B cell (primary cell): ENCODE results near the gene TTC39C. TPM values are rescaled to one million over a fixed set of nuclear protein-coding genes. Genes with fewer than 3 reads are reported as not detected.
"Not testable (repeated sequence)": the region's sequence is repeated elsewhere in the genome, so short reads cannot be mapped to it uniquely, and the experiment has no call there.

Source experiments
- ATAC-seq: fragments of 200-7000 bp; cut with Tn5 transposase; one replicate; pipeline ENCODE4 v1.10.0; 2021; ENCODE audit warnings: low read depth, mild to moderate bottlenecking, moderate number of reproducible peaks, moderate library complexity
- CTCF ChIA-PET: fragments of 350-600 bp; sonication (Branson Sonifier 250); formaldehyde crosslinking; loops from one replicate; lab custom pipeline; 2021; ENCODE audit warnings: antibody characterized with exemption, inconsistent platforms; lab: Charles Lee
- POLR2A ChIA-PET: fragments of 350-600 bp; sonication (Branson Sonifier 250); formaldehyde crosslinking; loops from one replicate; lab custom pipeline; 2021; ENCODE audit warnings: antibody characterized with exemption; lab: Charles Lee
- DNase-seq: peaks from one replicate; pipeline ENCODE4 v3.0.0; 2013
- H2AFZ ChIP-seq: 2 replicates; pipeline ENCODE4 v1.6.1; 2012; ENCODE audit warnings: mild to moderate bottlenecking, low read depth, low read length; ENCODE audit not compliant: insufficient read depth, poor library complexity, severe bottlenecking
- H3K27ac ChIP-seq, 2 donors: 1 replicate in 1 of 2; 2 replicates in 1 of 2; pipeline ENCODE4 v1.5.1; 2012 to 2013; ENCODE audit warnings: low read length in 2 of 2, mild to moderate bottlenecking in 2 of 2, moderate library complexity in 1 of 2
- H3K27me3 ChIP-seq, 4 experiments: fragments of 200-600 bp in 1 of 4; sonication (generic) in 1 of 4; replicated peaks in 1 of 4; 1 replicate in 2 of 4; 2 replicates in 2 of 4; pipeline versions ENCODE4 v1.6.1 to v1.7.0; 2013 to 2016; ENCODE audit warnings: low read length in 3 of 4, mild to moderate bottlenecking in 2 of 4, mixed read lengths in 1 of 4, moderate library complexity in 1 of 4; ENCODE audit not compliant: insufficient read depth in 4 of 4, control insufficient read depth in 3 of 4; ENCODE audit errors: control extremely low read depth in 1 of 4
- H3K36me3 ChIP-seq, 2 experiments: replicated peaks in 1 of 2; 1 replicate in 1 of 2; 2 replicates in 1 of 2; pipeline versions ENCODE4 v1.6.1 to v1.7.1; 2013; ENCODE audit warnings: low read length in 1 of 2; ENCODE audit not compliant: insufficient read depth in 2 of 2, control insufficient read depth in 1 of 2; ENCODE audit errors: control extremely low read depth in 1 of 2, extremely low read depth in 1 of 2
- H3K4me1 ChIP-seq, 2 donors: fragments of 200-600 bp in 1 of 2; sonication (generic) in 1 of 2; 1 replicate in 1 of 2; 2 replicates in 1 of 2; pipeline versions ENCODE4 v1.5.1 to v1.6.1; 2013 to 2017; ENCODE audit warnings: low read length in 2 of 2; ENCODE audit not compliant: control insufficient read depth in 2 of 2, insufficient read depth in 2 of 2
- H3K4me2 ChIP-seq: replicated peaks from 2 replicates; pipeline ENCODE3; 2012; ENCODE audit warnings: mild to moderate bottlenecking, low read depth, low read length; ENCODE audit not compliant: poor library complexity, severe bottlenecking
- H3K4me3 ChIP-seq, 5 experiments: fragments of 200-600 bp in 1 of 5; sonication (generic) in 1 of 5; 1 replicate in 3 of 5; 2 replicates in 2 of 5; pipeline versions ENCODE4 v1.5.1 to v1.7.0; 2011 to 2016; ENCODE audit warnings: low read length in 4 of 5, mild to moderate bottlenecking in 4 of 5, low read depth in 2 of 5, control low read depth in 1 of 5, moderate library complexity in 1 of 5; ENCODE audit not compliant: insufficient read depth in 1 of 5; ENCODE audit errors: control extremely low read depth in 1 of 5, extremely low read depth in 1 of 5
- H3K79me2 ChIP-seq: fragments of 200-600 bp; sonication (generic); one replicate; pipeline ENCODE4 v1.6.0; 2016; ENCODE audit warnings: low read length; ENCODE audit not compliant: control insufficient read depth, insufficient read depth
- H3K9ac ChIP-seq: fragments of 200-600 bp; sonication (generic); 2 replicates; pipeline ENCODE4 v1.6.1; 2017; ENCODE audit warnings: mild to moderate bottlenecking, low read length, moderate library complexity
- H3K9me3 ChIP-seq, 3 donors: one replicate each; pipeline versions ENCODE4 v1.6.1 to v1.7.1; 2013; ENCODE audit warnings: low read length in 2 of 3; ENCODE audit not compliant: control insufficient read depth in 2 of 3, insufficient read depth in 1 of 3; ENCODE audit errors: control extremely low read depth in 1 of 3
- H4K20me1 ChIP-seq: 2 replicates; pipeline ENCODE4 v1.6.0; 2012; ENCODE audit warnings: mild to moderate bottlenecking, low read length; ENCODE audit not compliant: insufficient read depth, control insufficient read depth, poor library complexity, severe bottlenecking
- H3K27ac Mint-ChIP-seq: one replicate; pipeline ENCODE4 v1.8.0; 2021; ENCODE audit warnings: mixed read lengths
- H3K27me3 Mint-ChIP-seq: one replicate; pipeline ENCODE4 v1.8.0; 2021; ENCODE audit warnings: mixed read lengths
- H3K4me1 Mint-ChIP-seq: one replicate; pipeline ENCODE4 v1.8.0; 2021; ENCODE audit warnings: mixed read lengths
- H3K4me3 Mint-ChIP-seq: one replicate; pipeline ENCODE4 v1.8.0; 2021; ENCODE audit warnings: mixed read lengths
- H3K9me3 Mint-ChIP-seq: one replicate; pipeline ENCODE4 v1.8.0; 2022; ENCODE audit warnings: mixed read lengths; ENCODE audit not compliant: insufficient read depth
- CTCF ChIP-seq: fragments of 200-600 bp; IDR thresholded peaks from one replicate; pipeline ENCODE4 v1.8.0; 2022; ENCODE audit warnings: antibody characterized with exemption, mild to moderate bottlenecking
- EZH2 ChIP-seq: IDR thresholded peaks from 2 replicates; pipeline ENCODE4 v1.6.1; 2012; ENCODE audit warnings: borderline replicate concordance, low read depth, mild to moderate bottlenecking, moderate library complexity, low read length; ENCODE audit not compliant: insufficient read depth, poor library complexity, severe bottlenecking
- WGBS: methylation state at CpG from one replicate; pipeline ENCODE4 v1.1.5; 2013; ENCODE audit warnings: missing lambda C conversion rate; ENCODE audit not compliant: insufficient coverage; 5-methylcytosine and 5-hydroxymethylcytosine counted together
- intact Hi-C: fragments of 100-400 bp; cut with micrococcal nuclease; formaldehyde crosslinking; loops from one replicate; pipeline ENCODE4 v1.10.0; 2022
- polyA plus RNA-seq: library from polyadenylated mRNA; depleted of rRNA; stranded (reverse); fragments of >200 nt; gene quantifications from 2 replicates; pipeline ENCODE4 v1.2.3, GENCODE V29; 2012
- total RNA-seq, 2 donors: library from RNA; stranded (reverse); fragments of 120-200 nt in 1 of 2; gene quantifications; 1 replicate in 1 of 2; 2 replicates in 1 of 2; pipeline versions ENCODE4 v1.2.3 to v1.2.4, GENCODE V29; 2013 to 2022

Gene TTC39C
- total and polyA plus RNA-seq, 2 donors (not counting 1 experiment from before 2014, with no cell fraction given), result 22.3 to 44.3 TPM

GRCh38 chr18:24027156-24027827 lies 12.7 kb downstream of the TTC39C start:
- Histone ChIP-seq H2AFZ (no peak overlapping the region), H3K9ac (no peak overlapping the region), H3K36me3 (peaks cover 0 to 11% of the 10 kb centered on the region in 2 experiments), H4K20me1 (peaks cover 66% of the 10 kb centered on the region), H3K27me3 (no peaks in the 10 kb centered on the region), H3K79me2 (peaks cover 95% of the 10 kb centered on the region), H3K4me1 (peaks cover 16 to 25% of the 10 kb centered on the region in 2 donors), H3K4me2 (no peak overlapping the region), H3K27ac (no peak overlapping the region), H3K4me3 (no peak overlapping the region), H3K9me3 (no peaks in the 10 kb centered on the region)
- TF ChIP-seq CTCF (no peak), EZH2 (no peak)
- Mint-ChIP-seq H3K27ac (no peak overlapping the region), H3K4me3 (no peak overlapping the region), H3K9me3 (no peaks in the 10 kb centered on the region), H3K4me1 (peaks cover 47% of the 10 kb centered on the region), H3K27me3 (no peaks in the 10 kb centered on the region)
- ATAC-seq, result no peak
- no peak for DNase-seq
- intact Hi-C loops, result no loop called here
- ChIA-PET POLR2A (interaction anchor here (0.6 kb wide), 1 partner anchor 63 kb away, joined by 4 read pairs; no protein-coding TSS in a partner anchor), CTCF (interaction anchor here (1.1 kb wide), 1 partner anchor 17 kb away, joined by 3 read pairs; no protein-coding TSS in a partner anchor)
- WGBS, result 97% methylated on average over 10 of the region's 14 CpGs

GRCh38 chr18:24028946-24029345 lies 14.4 kb downstream of the TTC39C start:
- H3K4me1 Mint-ChIP-seq, result peaks cover 50% of the 10 kb centered on the region
- DNase-seq, ATAC-seq, H3K9me3 ChIP-seq, H3K4me2 ChIP-seq, H3K4me3 ChIP-seq, H3K9ac ChIP-seq, H3K27me3 ChIP-seq, H3K27me3 Mint-ChIP-seq, H2AFZ ChIP-seq, CTCF ChIA-PET, H3K4me3 Mint-ChIP-seq, H3K27ac Mint-ChIP-seq, intact Hi-C loops, H3K9me3 Mint-ChIP-seq, H3K36me3 ChIP-seq, H3K27ac ChIP-seq: not testable (repeated sequence)
- 99% methylated on average over 7 of the region's 13 CpGs for WGBS
- POLR2A ChIA-PET, result interaction anchor here (0.6 kb wide), 1 partner anchor 571 kb away, joined by 3 read pairs; no protein-coding TSS in a partner anchor
- peaks cover 11 to 13% of the 10 kb centered on the region in 2 donors for H3K4me1 ChIP-seq
- peaks cover 98% of the 10 kb centered on the region for H3K79me2 ChIP-seq
- H4K20me1 ChIP-seq, result peaks cover 68% of the 10 kb centered on the region
